Epithelial cell of proximal tubule (primary cell): ENCODE results near the gene CDH22. TPM values are rescaled to one million over a fixed set of nuclear protein-coding genes. Genes with fewer than 3 reads are reported as not detected.

ENCODE experiments used
- DNase-seq: peaks from one replicate; pipeline ENCODE4 v3.0.0-alpha.2; 2011; ENCODE audit warnings: low read depth
- H3K4me3 ChIP-seq: 2 replicates; pipeline ENCODE4 v1.5.1; 2011; ENCODE audit warnings: low read depth, mild to moderate bottlenecking, low read length
- total RNA-seq: library from RNA; depleted of rRNA; stranded (reverse); fragments of >200 nt; gene quantifications from 2 replicates; pipeline ENCODE4 v1.2.3, GENCODE V29; 2015
- TF ChIP-seq, protein P1 (sequence below): conservative IDR thresholded peaks from 2 replicates; pipeline ENCODE4 v1.5.1; 2012; ENCODE audit warnings: low read depth, mild to moderate bottlenecking, low read length

The CDH22 gene
- total RNA-seq, 1 donor from 2014 or later = not detected

DNA sequence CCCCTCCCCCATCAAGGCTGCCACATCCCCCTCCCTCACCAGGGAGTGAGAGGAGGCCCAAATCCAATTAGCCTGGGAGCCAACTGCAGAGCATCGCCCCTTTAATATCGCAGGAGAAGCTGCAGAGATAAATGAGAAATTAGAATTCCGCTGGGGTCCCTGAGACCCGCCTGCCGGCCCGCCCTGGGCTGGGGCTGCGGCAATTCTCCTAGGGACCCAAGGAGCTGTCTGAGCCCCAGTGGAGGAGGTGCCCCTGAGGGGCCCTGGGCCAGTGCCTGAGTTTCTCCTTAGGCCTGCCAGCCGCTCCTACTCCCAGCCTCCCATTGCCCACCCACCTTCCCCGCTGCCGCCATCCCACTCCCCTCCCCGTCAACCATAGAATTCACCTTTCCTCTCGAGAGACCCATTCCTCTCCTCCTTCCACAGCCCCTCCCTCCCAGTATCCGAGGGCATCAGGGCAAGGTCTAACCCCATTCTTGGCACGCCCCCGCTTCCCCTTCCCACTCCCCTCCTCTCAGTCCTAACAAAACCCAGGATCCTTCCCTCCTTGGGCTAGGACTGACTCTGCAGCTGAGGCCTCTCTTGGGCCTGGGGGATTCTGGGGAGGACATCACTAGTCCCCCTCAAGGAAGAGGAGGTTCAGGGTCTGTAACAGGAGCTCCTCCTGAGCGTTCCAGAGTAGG lies 20.0 kb upstream of the CDH22 start:
- DNase-seq = no peak
- H3K4me3 ChIP-seq = no peak overlapping the region
- TF ChIP-seq, protein P1, sequence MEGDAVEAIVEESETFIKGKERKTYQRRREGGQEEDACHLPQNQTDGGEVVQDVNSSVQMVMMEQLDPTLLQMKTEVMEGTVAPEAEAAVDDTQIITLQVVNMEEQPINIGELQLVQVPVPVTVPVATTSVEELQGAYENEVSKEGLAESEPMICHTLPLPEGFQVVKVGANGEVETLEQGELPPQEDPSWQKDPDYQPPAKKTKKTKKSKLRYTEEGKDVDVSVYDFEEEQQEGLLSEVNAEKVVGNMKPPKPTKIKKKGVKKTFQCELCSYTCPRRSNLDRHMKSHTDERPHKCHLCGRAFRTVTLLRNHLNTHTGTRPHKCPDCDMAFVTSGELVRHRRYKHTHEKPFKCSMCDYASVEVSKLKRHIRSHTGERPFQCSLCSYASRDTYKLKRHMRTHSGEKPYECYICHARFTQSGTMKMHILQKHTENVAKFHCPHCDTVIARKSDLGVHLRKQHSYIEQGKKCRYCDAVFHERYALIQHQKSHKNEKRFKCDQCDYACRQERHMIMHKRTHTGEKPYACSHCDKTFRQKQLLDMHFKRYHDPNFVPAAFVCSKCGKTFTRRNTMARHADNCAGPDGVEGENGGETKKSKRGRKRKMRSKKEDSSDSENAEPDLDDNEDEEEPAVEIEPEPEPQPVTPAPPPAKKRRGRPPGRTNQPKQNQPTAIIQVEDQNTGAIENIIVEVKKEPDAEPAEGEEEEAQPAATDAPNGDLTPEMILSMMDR = no peak

DNA sequence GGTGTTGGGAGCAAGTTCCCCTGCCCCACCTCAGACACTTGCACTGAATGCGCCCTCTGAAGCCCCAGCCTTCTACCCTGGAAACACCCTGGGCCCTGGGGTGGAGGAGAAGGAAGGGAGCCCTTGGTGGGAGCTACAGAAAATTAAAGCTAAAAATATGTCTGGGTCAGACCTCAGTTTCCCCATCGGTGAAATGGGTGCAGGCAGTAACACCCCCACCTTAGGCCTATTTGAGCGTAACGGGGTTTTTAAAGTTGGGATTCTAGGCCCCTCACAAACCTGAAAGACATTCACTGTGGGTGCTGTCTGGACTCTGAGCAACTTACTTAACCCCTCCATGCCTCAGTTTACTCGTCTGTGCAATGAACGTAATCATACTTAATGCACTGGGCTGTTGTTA lies 19.3 kb upstream of the CDH22 start:
- TF ChIP-seq, protein P1 = no peak
- no peak for DNase-seq
- H3K4me3 ChIP-seq = no peak overlapping the region

DNA sequence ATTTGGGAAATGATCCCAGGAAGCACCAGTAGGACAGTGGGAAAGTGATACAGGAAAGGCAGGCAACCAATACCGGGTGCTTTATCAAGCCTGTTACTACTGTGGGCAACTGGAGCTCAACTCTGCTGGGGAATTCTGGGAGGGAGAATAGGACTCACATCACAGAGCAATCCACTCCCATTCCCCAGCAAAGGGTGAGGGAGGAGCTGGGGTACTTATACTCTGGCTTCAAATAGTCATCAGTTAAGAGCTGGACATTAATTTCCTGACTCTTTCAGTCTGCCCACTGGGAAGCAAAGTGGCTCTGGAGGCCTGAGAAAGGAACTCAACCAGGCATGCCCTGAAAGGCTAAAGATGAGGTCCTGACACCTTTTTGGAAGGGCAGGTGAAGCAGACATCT lies 17.5 kb upstream of the CDH22 start:
- TF ChIP-seq, protein P1 = no peak
- no peak overlapping the region for H3K4me3 ChIP-seq
- DNase-seq = no peak

DNA sequence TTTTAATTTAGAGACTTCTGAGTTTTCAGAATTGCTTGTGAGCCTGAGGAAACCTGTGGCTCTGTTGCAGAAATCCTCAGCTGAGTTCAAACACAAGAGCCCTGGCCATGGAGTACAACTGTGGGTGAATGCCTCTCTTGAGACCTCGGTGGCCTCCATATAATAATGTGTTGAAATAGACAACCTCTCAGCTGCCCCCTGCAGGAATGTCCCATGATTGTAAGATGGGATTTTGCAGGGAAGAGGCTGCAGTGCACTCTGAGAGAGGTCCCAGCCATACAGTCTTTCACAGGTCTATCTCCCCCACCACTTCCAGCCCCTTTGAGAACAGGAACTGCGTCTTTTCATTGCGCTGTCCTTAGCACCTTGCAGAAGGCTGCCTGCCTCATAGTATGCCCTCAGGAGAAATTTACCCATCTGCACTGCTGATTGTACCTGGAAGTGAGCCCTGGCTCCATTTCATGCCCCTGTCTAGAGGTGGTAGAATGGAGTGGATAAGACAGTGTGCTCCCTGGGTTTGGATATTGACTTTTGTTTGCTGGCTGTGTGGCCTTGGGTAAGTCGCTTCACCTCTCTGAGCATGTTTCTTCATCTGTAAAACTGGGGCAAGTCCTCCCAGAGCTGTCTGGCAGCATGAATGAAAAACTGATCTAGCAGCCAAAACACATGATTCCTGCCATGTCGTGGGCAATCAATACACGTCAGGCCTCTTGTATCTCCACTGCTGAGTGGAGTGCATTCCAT lies 16.8 kb upstream of the CDH22 start:
- DNase-seq = no peak
- TF ChIP-seq, protein P1 = peak; percentile 55
- H3K4me3 ChIP-seq = no peak overlapping the region

DNA sequence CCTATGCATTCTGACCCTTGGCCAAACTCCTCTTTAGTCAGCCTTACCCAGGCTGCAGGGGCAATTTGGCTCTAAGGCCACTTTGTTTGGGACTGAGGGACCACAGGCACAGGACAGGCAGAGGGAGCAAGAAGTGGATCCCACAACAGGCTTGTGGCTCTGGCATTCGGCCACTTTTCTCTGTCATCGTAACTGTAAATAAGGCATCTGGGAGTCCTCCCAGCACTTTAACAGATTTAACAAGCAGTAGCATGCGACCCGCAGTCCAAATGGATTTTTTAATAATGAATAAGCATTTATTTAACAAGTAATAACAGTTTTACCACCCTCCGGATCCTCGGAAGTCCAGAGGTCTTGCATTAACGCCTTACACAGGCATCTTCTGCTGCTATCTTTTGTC lies 16.1 kb upstream of the CDH22 start:
- TF ChIP-seq, protein P1 = no peak
- no peak for DNase-seq
- H3K4me3 ChIP-seq = no peak overlapping the region

DNA sequence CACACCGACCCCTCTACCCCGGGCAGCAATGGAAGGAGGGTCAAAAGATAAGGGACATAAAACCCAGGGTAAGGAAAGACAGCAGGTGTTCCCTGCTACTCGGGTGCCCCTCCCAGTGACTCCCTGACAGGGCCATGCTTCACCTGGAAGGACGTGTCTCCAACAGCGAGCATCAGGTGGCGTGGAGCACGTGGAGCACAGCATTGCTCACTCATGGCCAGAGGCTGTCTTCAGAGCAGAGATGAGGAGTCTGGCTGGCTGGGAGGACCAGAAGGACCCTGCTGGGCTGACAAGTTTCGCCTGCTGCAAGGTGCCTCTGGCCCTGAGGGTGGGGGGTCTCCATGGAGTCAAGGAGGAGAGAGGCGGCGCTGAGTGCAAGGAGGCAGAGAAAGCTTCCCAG lies 15.3 kb upstream of the CDH22 start:
- H3K4me3 ChIP-seq = no peak overlapping the region
- no peak for DNase-seq
- TF ChIP-seq, protein P1 = no peak

DNA sequence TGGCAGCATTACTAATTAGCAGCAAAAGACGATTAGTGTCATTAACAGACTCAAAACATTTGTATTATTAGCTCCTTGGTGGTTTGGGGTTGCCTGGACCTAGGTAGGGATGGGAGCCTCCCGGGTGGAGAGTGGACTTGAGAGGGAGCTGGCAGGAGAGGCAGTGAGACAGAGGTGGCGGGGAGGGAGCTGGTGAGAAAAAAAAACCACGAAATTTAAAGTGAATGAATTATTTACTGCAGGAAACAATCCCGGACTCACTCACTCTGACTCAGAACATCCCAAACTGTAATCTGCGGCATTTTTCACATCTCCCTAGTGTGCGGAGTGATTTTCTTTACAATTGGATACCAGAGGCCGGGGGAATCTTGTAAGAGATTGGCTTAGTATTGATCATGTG lies 14.3 kb upstream of the CDH22 start:
- H3K4me3 ChIP-seq = no peak overlapping the region
- no peak for DNase-seq
- TF ChIP-seq, protein P1 = no peak
